Hepatocyte (in vitro differentiated cells): ENCODE measurements around the gene TRIP10. TPM values are rescaled to one million over a fixed set of nuclear protein-coding genes. Genes with fewer than 3 reads are reported as not detected.

Source experiments
- DNase-seq: peaks from one replicate; pipeline ENCODE4 v3.0.0-alpha.2; 2016; ENCODE audit warnings: low spot score
- H2AFZ ChIP-seq: fragments of 200-600 bp; sonication (generic); 2 replicates; pipeline ENCODE4 v1.6.0; 2016; ENCODE audit warnings: antibody characterized with exemption, mild to moderate bottlenecking
- H3K27ac ChIP-seq: fragments of 200-600 bp; sonication (generic); 2 replicates; pipeline ENCODE4 v1.5.1; 2016; ENCODE audit warnings: mild to moderate bottlenecking
- H3K27me3 ChIP-seq: fragments of 200-600 bp; sonication (generic); 2 replicates; pipeline ENCODE4 v1.6.1; 2016
- H3K36me3 ChIP-seq: fragments of 200-600 bp; sonication (generic); replicated peaks from 2 replicates; pipeline ENCODE4 v1.5.1; 2016; ENCODE audit warnings: low read depth; ENCODE audit not compliant: insufficient read depth
- H3K4me1 ChIP-seq: fragments of 200-600 bp; sonication (generic); 2 replicates; pipeline ENCODE4 v1.5.1; 2016; ENCODE audit warnings: mild to moderate bottlenecking, moderate library complexity; ENCODE audit not compliant: insufficient read depth
- H3K4me2 ChIP-seq: fragments of 200-600 bp; sonication (generic); 2 replicates; pipeline ENCODE4 v1.6.0; 2016
- H3K4me3 ChIP-seq: fragments of 200-600 bp; sonication (generic); 2 replicates; pipeline ENCODE4 v1.5.1; 2016; ENCODE audit warnings: mild to moderate bottlenecking
- H3K79me2 ChIP-seq: fragments of 200-600 bp; sonication (generic); 2 replicates; pipeline ENCODE4 v1.6.0; 2017; ENCODE audit warnings: mild to moderate bottlenecking
- H3K9me2 ChIP-seq: fragments of 200-600 bp; sonication (generic); replicated peaks from 2 replicates; pipeline ENCODE4 v1.6.0; 2017; ENCODE audit warnings: mild to moderate bottlenecking; ENCODE audit not compliant: insufficient read depth
- H3K9me3 ChIP-seq: fragments of 200-600 bp; sonication (generic); 2 replicates; pipeline ENCODE4 v1.5.1; 2016; ENCODE audit warnings: low read depth, mild to moderate bottlenecking
- H4K20me1 ChIP-seq: fragments of 200-600 bp; sonication (generic); 2 replicates; pipeline ENCODE4 v1.6.0; 2016; ENCODE audit warnings: mild to moderate bottlenecking; ENCODE audit not compliant: insufficient read depth, poor library complexity, severe bottlenecking
- CTCF ChIP-seq: fragments of 200-600 bp; sonication (generic); IDR thresholded peaks from 2 replicates; pipeline ENCODE4 v1.5.1; 2016; ENCODE audit warnings: antibody characterized with exemption, mild to moderate bottlenecking; ENCODE audit not compliant: poor library complexity
- EZH2 ChIP-seq: fragments of 200-600 bp; sonication (generic); IDR thresholded peaks from 2 replicates; pipeline ENCODE4 v1.6.1; 2016; ENCODE audit warnings: antibody characterized with exemption, mild to moderate bottlenecking, borderline replicate concordance
- EZH2phosphoT487 ChIP-seq: fragments of 200-600 bp; sonication (generic); IDR thresholded peaks from one replicate; pipeline ENCODE4 v1.6.1; 2018; ENCODE audit warnings: antibody characterized with exemption, mild to moderate bottlenecking, low read depth, moderate library complexity; ENCODE audit not compliant: unreplicated experiment, severe bottlenecking
- WGBS: methylation state at CpG from one replicate; pipeline ENCODE4 v1.1.6; 2016; ENCODE audit warnings: low lambda C conversion rate; ENCODE audit errors: missing lambda C conversion rate; 5-methylcytosine and 5-hydroxymethylcytosine counted together
- polyA plus RNA-seq: library from polyadenylated mRNA; unstranded; fragments of >200 nt; fragmentation: Nextera tagmentation; extraction: Ambion mirVana; gene quantifications from 2 replicates; pipeline ENCODE4 v1.2.1, GENCODE V29; 2016
- total RNA-seq: library from RNA; depleted of rRNA; stranded (reverse); fragments of >200 nt; gene quantifications from 2 replicates; pipeline ENCODE4 v1.2.3, GENCODE V29; 2014

Gene TRIP10
- total and polyA plus RNA-seq, 2 experiments from 2014 or later = 48.8 to 79.5 TPM

GRCh38 chr19:6729573-6730152, 9.8 kb upstream of the TRIP10 start:
- no peak for DNase-seq
- 93% methylated on average over 23 of the region's 23 CpGs for WGBS
- Histone ChIP-seq H2AFZ (no peak overlapping the region), H3K36me3 (no peaks in the 10 kb centered on the region), H3K4me1 (peaks cover 9% of the 10 kb centered on the region), H3K9me2 (no peaks in the 10 kb centered on the region), H4K20me1 (no peaks in the 10 kb centered on the region), H3K27me3 (no peaks in the 10 kb centered on the region), H3K9me3 (no peaks in the 10 kb centered on the region), H3K4me3 (no peak overlapping the region), H3K4me2 (peak overlapping the region; percentile 52), H3K79me2 (peaks cover 2% of the 10 kb centered on the region), H3K27ac (peak overlapping the region; percentile 75)
- no peak for TF ChIP-seq EZH2phosphoT487
- TF ChIP-seq CTCF = no peak
- no peak for TF ChIP-seq EZH2

DNA sequence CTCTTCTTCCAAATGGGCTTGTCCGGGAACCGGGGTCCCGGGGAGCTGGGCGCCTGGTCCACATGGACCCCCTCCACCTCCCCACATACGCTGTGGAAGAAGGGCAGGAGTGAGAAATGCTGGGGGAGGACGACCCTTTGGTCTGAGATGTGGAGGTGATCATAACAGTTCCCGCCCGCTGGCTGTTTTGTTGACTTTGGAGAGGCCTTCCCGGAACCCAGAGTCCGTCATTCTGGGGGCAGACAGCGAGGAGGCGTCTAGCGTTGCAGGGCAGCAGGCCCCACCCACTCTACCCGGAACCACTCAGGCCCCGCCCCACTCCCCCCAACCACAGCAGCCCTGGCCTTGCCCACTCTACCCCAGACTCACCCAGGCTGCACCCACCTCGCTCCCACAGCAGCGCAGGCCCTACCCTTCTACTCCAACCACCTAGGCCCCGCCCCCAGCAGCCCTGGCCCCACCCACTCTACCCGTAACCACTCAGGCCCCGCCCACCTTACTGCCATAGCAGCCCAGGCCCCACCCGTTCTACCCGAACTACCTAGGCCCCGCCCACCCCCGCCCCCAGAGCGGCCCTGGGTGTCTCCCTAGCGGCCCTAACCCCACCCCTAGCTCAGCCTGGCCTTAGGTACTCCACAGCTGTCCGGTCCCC, 9.2 kb upstream of the TRIP10 start:
- peak; percentile 92 for DNase-seq
- 70% methylated on average over 21 of the region's 27 CpGs for WGBS

DNA sequence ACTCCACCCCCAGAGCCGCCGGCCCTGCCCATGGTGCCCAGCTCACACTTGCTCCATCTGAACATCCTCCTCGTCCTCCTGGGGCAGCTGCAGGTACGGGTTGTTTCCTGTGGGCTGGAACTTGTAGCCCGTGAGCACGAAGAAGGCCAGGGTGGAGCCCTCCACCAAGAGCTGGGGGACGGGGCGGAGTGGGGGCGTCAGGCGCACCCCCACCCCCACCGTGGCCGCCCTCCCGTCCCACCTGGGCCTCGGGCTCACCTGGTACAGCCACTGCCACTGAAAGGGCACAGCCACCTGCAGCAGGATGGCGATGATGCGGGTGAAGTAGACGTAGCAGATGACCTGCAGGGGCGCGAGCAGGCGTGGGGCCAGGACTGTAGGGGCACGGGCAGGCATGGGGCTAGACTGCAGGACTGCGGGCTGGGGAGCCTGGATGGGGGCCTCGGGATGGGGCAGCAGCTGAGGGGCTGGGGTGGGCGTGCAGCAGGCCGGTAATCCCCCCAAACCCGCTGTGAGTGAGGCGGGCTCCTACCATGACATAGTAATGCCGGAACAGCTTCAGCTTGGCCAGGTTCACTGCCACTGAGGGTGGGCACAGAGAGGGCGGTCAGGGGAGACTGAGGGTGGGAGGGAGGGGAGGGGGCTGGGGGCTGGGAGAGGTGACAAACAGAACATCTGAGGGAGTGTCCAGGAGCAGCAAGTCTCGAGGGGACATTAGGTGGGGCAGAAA, 8.4 kb upstream of the TRIP10 start:
- Histone ChIP-seq H3K9me3 (no peaks in the 10 kb centered on the region), H3K79me2 (peaks cover 14% of the 10 kb centered on the region), H3K27me3 (no peaks in the 10 kb centered on the region), H3K9me2 (no peaks in the 10 kb centered on the region), H3K36me3 (no peaks in the 10 kb centered on the region), H4K20me1 (no peaks in the 10 kb centered on the region), H3K4me2 (peak overlapping the region; percentile 52), H3K4me3 (no peak overlapping the region), H3K27ac (no peak overlapping the region), H3K4me1 (peaks cover 12% of the 10 kb centered on the region), H2AFZ (no peak overlapping the region)
- no peak for TF ChIP-seq EZH2
- TF ChIP-seq CTCF = no peak
- no peak for TF ChIP-seq EZH2phosphoT487
- WGBS = 92% methylated on average over 14 of the region's 30 CpGs
- DNase-seq = no peak

More for the DNA sequence above, 9.2 kb upstream of the TRIP10 start:
- Histone ChIP-seq H3K9me3 (no peaks in the 10 kb centered on the region), H4K20me1 (no peaks in the 10 kb centered on the region), H3K4me2 (peak overlapping the region; percentile 52), H3K9me2 (no peaks in the 10 kb centered on the region), H3K36me3 (no peaks in the 10 kb centered on the region), H3K27me3 (no peaks in the 10 kb centered on the region), H3K4me1 (peaks cover 12% of the 10 kb centered on the region), H2AFZ (no peak overlapping the region), H3K79me2 (peaks cover 8% of the 10 kb centered on the region), H3K4me3 (no peak overlapping the region), H3K27ac (peak overlapping the region; percentile 75)
- TF ChIP-seq CTCF = no peak
- no peak for TF ChIP-seq EZH2
- TF ChIP-seq EZH2phosphoT487 = no peak
